Prostate gland (tissue), 2 donors: ENCODE data around the gene ADAM22. TPM values are rescaled to one million over a fixed set of nuclear protein-coding genes. Genes with fewer than 3 reads are reported as not detected.

Experiments used
- DNase-seq: peaks from one replicate; pipeline ENCODE4 v3.0.0-alpha.2; 2019; ENCODE audit warnings: low spot score
- H3K27ac ChIP-seq, 2 donors: fragments of 200-600 bp; sonication (generic); 2 replicates each; pipeline ENCODE4 v1.5.1; 2017 to 2019
- H3K27me3 ChIP-seq: fragments of 200-600 bp; sonication (generic); replicated peaks from 2 replicates; pipeline ENCODE4 v1.5.1; 2019; ENCODE audit not compliant: insufficient read depth
- H3K36me3 ChIP-seq, 2 donors: fragments of 200-600 bp; sonication (generic); 1 replicate in 1 of 2; 2 replicates in 1 of 2; pipeline versions ENCODE4 v1.5.1 to v1.8.1; 2017 to 2019
- H3K4me1 ChIP-seq: fragments of 200-600 bp; sonication (generic); replicated peaks from 2 replicates; pipeline ENCODE4 v1.5.1; 2019
- H3K4me3 ChIP-seq, 2 donors: fragments of 200-600 bp; sonication (generic); 2 replicates each; pipeline ENCODE4 v1.5.1; 2017 to 2019
- H3K9me3 ChIP-seq: fragments of 200-600 bp; sonication (generic); 2 replicates; pipeline ENCODE4 v1.5.1; 2017
- POLR2A ChIP-seq: fragments of 450-650 bp; IDR thresholded peaks from one replicate; pipeline ENCODE4 v1.6.1; 2016; ENCODE audit warnings: antibody characterized with exemption, mild to moderate bottlenecking
- POLR2AphosphoS5 ChIP-seq: sonication (generic); formaldehyde crosslinking; IDR thresholded peaks from one replicate; pipeline ENCODE4 v1.6.1; 2017; ENCODE audit warnings: antibody characterized with exemption
- WGBS: methylation state at CpG from one replicate; pipeline ENCODE4 v1.1.5; 2018; 5-methylcytosine and 5-hydroxymethylcytosine counted together
- intact Hi-C: fragments of 100-400 bp; cut with DNase I; formaldehyde crosslinking; loops from one replicate; pipeline ENCODE4 v1.14.2; 2022
- total RNA-seq, 2 donors: library from RNA; depleted of rRNA; stranded (reverse); fragments of >200 nt; gene quantifications; one replicate each; pipeline ENCODE4 v1.1.0, GENCODE V29; 2016
- TF ChIP-seq, protein P1 (sequence below), 4 experiments: fragments of 200-600 bp in 2 of 4; fragments of 450-650 bp in 2 of 4; sonication (generic) in 2 of 4; IDR thresholded peaks; 1 replicate in 3 of 4; 2 replicates in 1 of 4; pipeline ENCODE4 v1.5.1; 2016 to 2019; ENCODE audit warnings: antibody characterized with exemption in 4 of 4, mild to moderate bottlenecking in 2 of 4, moderate library complexity in 2 of 4

Gene ADAM22
- total RNA-seq, 2 donors from 2014 or later: 8.4 to 8.5 TPM

DNA sequence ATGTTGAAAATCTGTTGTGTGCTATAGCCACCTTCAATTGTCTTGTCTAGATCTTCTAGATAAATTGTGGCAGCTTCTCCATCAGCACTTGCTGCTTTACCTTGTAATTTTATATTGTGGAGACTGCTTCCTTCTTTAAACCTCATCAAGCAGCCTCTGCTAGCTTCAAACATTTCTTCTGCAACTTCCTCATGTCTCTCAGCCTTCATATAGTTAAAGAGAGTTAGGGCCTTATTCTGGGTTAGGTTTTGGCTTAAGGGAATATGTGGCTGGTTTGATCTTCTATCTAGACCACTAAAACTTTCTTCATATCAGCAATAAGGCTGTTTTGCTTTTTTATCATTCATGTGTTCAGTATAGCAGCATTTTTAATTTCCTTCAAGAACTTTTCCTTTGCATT is 128.2 kb downstream of the ADAM22 start:
- Histone ChIP-seq H3K4me1 (no peaks in the 10 kb centered on the region), H3K27ac (no peak overlapping the region), H3K27me3 (no peaks in the 10 kb centered on the region), H3K4me3 (no peak overlapping the region), H3K36me3 (no peaks in the 10 kb centered on the region), H3K9me3 (no peaks in the 10 kb centered on the region)
- TF ChIP-seq, protein P1, sequence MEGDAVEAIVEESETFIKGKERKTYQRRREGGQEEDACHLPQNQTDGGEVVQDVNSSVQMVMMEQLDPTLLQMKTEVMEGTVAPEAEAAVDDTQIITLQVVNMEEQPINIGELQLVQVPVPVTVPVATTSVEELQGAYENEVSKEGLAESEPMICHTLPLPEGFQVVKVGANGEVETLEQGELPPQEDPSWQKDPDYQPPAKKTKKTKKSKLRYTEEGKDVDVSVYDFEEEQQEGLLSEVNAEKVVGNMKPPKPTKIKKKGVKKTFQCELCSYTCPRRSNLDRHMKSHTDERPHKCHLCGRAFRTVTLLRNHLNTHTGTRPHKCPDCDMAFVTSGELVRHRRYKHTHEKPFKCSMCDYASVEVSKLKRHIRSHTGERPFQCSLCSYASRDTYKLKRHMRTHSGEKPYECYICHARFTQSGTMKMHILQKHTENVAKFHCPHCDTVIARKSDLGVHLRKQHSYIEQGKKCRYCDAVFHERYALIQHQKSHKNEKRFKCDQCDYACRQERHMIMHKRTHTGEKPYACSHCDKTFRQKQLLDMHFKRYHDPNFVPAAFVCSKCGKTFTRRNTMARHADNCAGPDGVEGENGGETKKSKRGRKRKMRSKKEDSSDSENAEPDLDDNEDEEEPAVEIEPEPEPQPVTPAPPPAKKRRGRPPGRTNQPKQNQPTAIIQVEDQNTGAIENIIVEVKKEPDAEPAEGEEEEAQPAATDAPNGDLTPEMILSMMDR (IDR thresholded peaks at IDR 0.05): no peak
- TF ChIP-seq POLR2AphosphoS5 (no peak), POLR2A (no peak)
- intact Hi-C loops: no loop called here
- DNase-seq: no peak

DNA sequence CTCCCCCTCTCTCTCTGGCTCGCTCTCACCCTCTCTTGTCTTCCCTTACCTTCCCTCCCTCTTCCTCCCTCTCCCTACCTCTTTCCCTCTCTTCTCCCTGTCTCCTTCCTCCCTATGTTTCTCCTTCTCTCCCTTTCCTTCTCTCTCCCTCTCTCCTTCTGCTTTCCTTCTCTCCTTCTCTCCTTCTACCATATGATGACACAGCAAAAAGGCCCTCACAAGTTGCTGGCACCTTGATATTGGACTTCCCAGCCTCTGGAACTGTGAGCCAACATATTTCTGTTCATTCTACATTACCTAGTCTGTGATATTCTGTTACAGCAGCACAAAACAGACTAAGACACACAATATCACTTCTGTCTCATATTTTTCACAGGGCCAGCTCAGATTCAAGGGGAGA is 135.0 kb downstream of the ADAM22 start:
- H3K27me3 ChIP-seq: no peaks in the 10 kb centered on the region
- H3K27ac ChIP-seq: no peak overlapping the region
- H3K9me3 ChIP-seq: no peaks in the 10 kb centered on the region
- WGBS: 100% methylated on average over 1 of the region's 1 CpG
- TF ChIP-seq POLR2A (no peak), POLR2AphosphoS5 (no peak)
- TF ChIP-seq, protein P1 (IDR thresholded peaks at IDR 0.05): no peak
- intact Hi-C loops: no loop called here
- no peak for DNase-seq
- no peaks in the 10 kb centered on the region for H3K4me1 ChIP-seq
- H3K4me3 ChIP-seq: no peak overlapping the region
- no peaks in the 10 kb centered on the region for H3K36me3 ChIP-seq

GRCh38 chr7:88071994-88072714 is 138.1 kb downstream of the ADAM22 start:
- Histone ChIP-seq H3K27me3 (no peaks in the 10 kb centered on the region), H3K9me3 (no peaks in the 10 kb centered on the region), H3K27ac (no peak overlapping the region), H3K4me1 (no peaks in the 10 kb centered on the region), H3K4me3 (no peak overlapping the region), H3K36me3 (no peaks in the 10 kb centered on the region)
- intact Hi-C loops: no loop called here
- TF ChIP-seq POLR2AphosphoS5: no peak
- TF ChIP-seq, protein P1 (IDR thresholded peaks at IDR 0.05): no peak
- no peak for TF ChIP-seq POLR2A
- DNase-seq: no peak
- 54% methylated on average over 3 of the region's 3 CpGs for WGBS

GRCh38 chr7:88072715-88073055 is 138.6 kb downstream of the ADAM22 start:
- TF ChIP-seq POLR2AphosphoS5 (no peak), POLR2A (no peak)
- TF ChIP-seq, protein P1 (IDR thresholded peaks at IDR 0.05): no peak
- H3K36me3 ChIP-seq: no peaks in the 10 kb centered on the region
- no peaks in the 10 kb centered on the region for H3K9me3 ChIP-seq
- no peak overlapping the region for H3K4me3 ChIP-seq
- no peak overlapping the region for H3K27ac ChIP-seq
- 78% methylated on average over 1 of the region's 1 CpG for WGBS
- intact Hi-C loops: no loop called here
- no peaks in the 10 kb centered on the region for H3K4me1 ChIP-seq
- no peaks in the 10 kb centered on the region for H3K27me3 ChIP-seq
- DNase-seq: no peak

DNA sequence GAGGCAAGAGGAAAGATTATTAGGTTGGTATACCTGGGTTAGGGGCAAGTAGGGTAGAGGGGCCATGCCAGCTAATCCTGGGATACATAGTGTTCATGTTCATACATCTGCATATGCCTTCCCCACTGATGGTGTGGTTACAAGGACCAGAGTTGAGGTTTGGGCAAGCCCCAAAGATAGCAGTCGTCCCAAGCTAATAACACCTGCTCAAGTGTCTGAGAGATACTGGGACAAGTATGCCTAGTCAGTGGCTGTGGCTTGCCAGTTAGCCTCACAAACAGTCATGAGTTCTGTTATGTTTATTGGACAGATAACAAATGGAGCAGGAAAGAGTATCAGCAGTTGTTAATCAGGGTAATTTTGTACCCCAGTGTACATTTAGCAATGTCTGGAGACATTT is 139.6 kb downstream of the ADAM22 start:
- DNase-seq: no peak
- Histone ChIP-seq H3K4me3 (no peak overlapping the region), H3K9me3 (no peaks in the 10 kb centered on the region), H3K27me3 (no peaks in the 10 kb centered on the region), H3K27ac (no peak overlapping the region), H3K36me3 (no peaks in the 10 kb centered on the region), H3K4me1 (no peaks in the 10 kb centered on the region)
- no peak for TF ChIP-seq POLR2AphosphoS5
- TF ChIP-seq, protein P1 (IDR thresholded peaks at IDR 0.05): no peak
- TF ChIP-seq POLR2A: no peak
- intact Hi-C loops: no loop called here
- 82% methylated on average over 1 of the region's 1 CpG for WGBS
